Measurements from ENCODE around the gene MEGF6. TPM values are rescaled to one million over a fixed set of nuclear protein-coding genes. Genes with fewer than 3 reads are reported as not detected.

MEGF6 gene
- total and polyA plus RNA-seq, 2 donors (not counting 1 experiment from before 2014, with no cell fraction given) = 43.2 to 77.3 TPM

- ChIA-PET POLR2A (no interaction called here), CTCF (interaction anchor here (3.0 kb wide), 1 partner anchor 30 kb away, joined by 12 read pairs; no protein-coding TSS in a partner anchor)
- Histone ChIP-seq H3K4me2 (replicated peaks; ENCODE audit: low read depth, low read length, poor library complexity, severe bottlenecking) (no peak overlapping the region), H3K4me3 (ENCODE audit: control extremely low read depth in 1 of 5, extremely low read depth in 1 of 5, insufficient read depth in 1 of 5, low read depth in 2 of 5, low read length in 4 of 5) (no peak overlapping the region), H3K9me3 (ENCODE audit: control extremely low read depth in 1 of 3, control insufficient read depth in 2 of 3, insufficient read depth in 1 of 3, low read length in 2 of 3) (peaks cover 0 to 4% (median 1%) of the 10 kb centered on the region in 3 donors), H3K4me1 (ENCODE audit: control insufficient read depth in 2 of 2, insufficient read depth in 2 of 2, low read length in 2 of 2) (no peaks in the 10 kb centered on the region), H3K9ac (ENCODE audit: low read length) (no peak overlapping the region), H3K79me2 (ENCODE audit: control insufficient read depth, insufficient read depth, low read length) (no peaks in the 10 kb centered on the region), H4K20me1 (ENCODE audit: control insufficient read depth, insufficient read depth, low read length, poor library complexity, severe bottlenecking) (no peaks in the 10 kb centered on the region), H3K27ac (ENCODE audit: low read length in 2 of 2) (no peak overlapping the region), H2AFZ (ENCODE audit: insufficient read depth, low read depth, low read length, poor library complexity, severe bottlenecking) (no peak overlapping the region), H3K27me3 (replicated peaks in 1 of 4; ENCODE audit: control extremely low read depth in 1 of 4, control insufficient read depth in 3 of 4, insufficient read depth in 4 of 4, low read length in 3 of 4) (no peaks in the 10 kb centered on the region), H3K36me3 (replicated peaks in 1 of 2; ENCODE audit: control extremely low read depth in 1 of 2, control insufficient read depth in 1 of 2, extremely low read depth in 1 of 2, insufficient read depth in 2 of 2, low read length in 1 of 2) (no peaks in the 10 kb centered on the region)
- DNase-seq = no peak
- 83% methylated on average over 14 of the region's 14 CpGs for WGBS (ENCODE audit: insufficient coverage)
- H3K27ac Mint-ChIP-seq = no peak overlapping the region
- H3K4me3 Mint-ChIP-seq = no peak overlapping the region
- no peak for ATAC-seq (ENCODE audit: low read depth)
- intact Hi-C loops (cut with micrococcal nuclease) = no loop called here
- H3K9me3 Mint-ChIP-seq (ENCODE audit: insufficient read depth) = peaks cover 6% of the 10 kb centered on the region
- H3K27me3 Mint-ChIP-seq = peaks cover 3% of the 10 kb centered on the region
- no peak for TF ChIP-seq CTCF (IDR thresholded peaks at IDR 0.05)
- no peak for TF ChIP-seq EZH2 (IDR thresholded peaks at IDR 0.05; ENCODE audit: borderline replicate concordance, insufficient read depth, low read depth, low read length, poor library complexity, severe bottlenecking)
- no peaks in the 10 kb centered on the region for H3K4me1 Mint-ChIP-seq
Measured at GRCh38 chr1:3483380-3483779, 127.9 kb downstream of the MEGF6 start.

GRCh38 chr1:3482378-3482849 is 128.9 kb downstream of the MEGF6 start:
- Mint-ChIP-seq H3K4me1 (no peaks in the 10 kb centered on the region), H3K4me3 (no peak overlapping the region), H3K27ac (no peak overlapping the region), H3K9me3 (ENCODE audit: insufficient read depth) (no peaks in the 10 kb centered on the region), H3K27me3 (peaks cover 3% of the 10 kb centered on the region)
- no peaks in the 10 kb centered on the region for H3K79me2 ChIP-seq (ENCODE audit: control insufficient read depth, insufficient read depth, low read length)
- H3K4me2 ChIP-seq (replicated peaks; ENCODE audit: low read depth, low read length, poor library complexity, severe bottlenecking) = no peak overlapping the region
- WGBS (ENCODE audit: insufficient coverage) = 46% methylated on average over 18 of the region's 18 CpGs
- no peak overlapping the region for H2AFZ ChIP-seq (ENCODE audit: insufficient read depth, low read depth, low read length, poor library complexity, severe bottlenecking)
- H4K20me1 ChIP-seq (ENCODE audit: control insufficient read depth, insufficient read depth, low read length, poor library complexity, severe bottlenecking) = no peaks in the 10 kb centered on the region
- no peak overlapping the region for H3K9ac ChIP-seq (ENCODE audit: low read length)
- no peaks in the 10 kb centered on the region for H3K4me1 ChIP-seq (ENCODE audit: control insufficient read depth in 2 of 2, insufficient read depth in 2 of 2, low read length in 2 of 2)
- H3K4me3 ChIP-seq (ENCODE audit: control extremely low read depth in 1 of 5, extremely low read depth in 1 of 5, insufficient read depth in 1 of 5, low read depth in 2 of 5, low read length in 4 of 5) = no peak overlapping the region
- no peaks in the 10 kb centered on the region for H3K27me3 ChIP-seq (replicated peaks in 1 of 4; ENCODE audit: control extremely low read depth in 1 of 4, control insufficient read depth in 3 of 4, insufficient read depth in 4 of 4, low read length in 3 of 4)
- no peaks in the 10 kb centered on the region for H3K36me3 ChIP-seq (replicated peaks in 1 of 2; ENCODE audit: control extremely low read depth in 1 of 2, control insufficient read depth in 1 of 2, extremely low read depth in 1 of 2, insufficient read depth in 2 of 2, low read length in 1 of 2)
- no peaks in the 10 kb centered on the region for H3K9me3 ChIP-seq (ENCODE audit: control extremely low read depth in 1 of 3, control insufficient read depth in 2 of 3, insufficient read depth in 1 of 3, low read length in 2 of 3)
- no peak overlapping the region for H3K27ac ChIP-seq (ENCODE audit: low read length in 2 of 2)
- DNase-seq = no peak
- intact Hi-C loops (cut with micrococcal nuclease) = no loop called here
- TF ChIP-seq EZH2 (IDR thresholded peaks at IDR 0.05; ENCODE audit: borderline replicate concordance, insufficient read depth, low read depth, low read length, poor library complexity, severe bottlenecking) = no peak
- CTCF ChIA-PET = interaction anchor here (3.0 kb wide), 1 partner anchor 29 kb away, joined by 12 read pairs; no protein-coding TSS in a partner anchor
- POLR2A ChIA-PET = no interaction called here
- peak; percentile 40 for ATAC-seq (ENCODE audit: low read depth)
